GM12878 (cell line): ENCODE results near the gene CNTN4.

Experiments
- CEBPZ ChIP-seq: fragments of 150-350 bp; IDR thresholded peaks from 2 replicates; pipeline ENCODE4 v1.6.1; 2016; ENCODE audit warnings: low read depth, low read length
- CREB1 ChIP-seq: IDR thresholded peaks from 2 replicates; pipeline ENCODE4 v1.6.1; 2012; ENCODE audit warnings: low read depth, mild to moderate bottlenecking, inconsistent platforms
- CTCF ChIP-seq, 3 experiments: IDR thresholded peaks in 2 of 3; conservative IDR thresholded peaks in 1 of 3; 2 replicates each; pipeline ENCODE4 v1.5.1; 2011; ENCODE audit warnings: low read depth in 3 of 3, low read length in 3 of 3, mild to moderate bottlenecking in 3 of 3, control low read depth in 2 of 3, moderate library complexity in 2 of 3, inconsistent platforms in 1 of 3, mixed read lengths in 1 of 3; ENCODE audit not compliant: control insufficient read depth in 2 of 3, insufficient read depth in 1 of 3; ENCODE audit errors: extremely low read depth in 1 of 3
- DPF2 ChIP-seq: fragments of 450-650 bp; IDR thresholded peaks from 2 replicates; pipeline ENCODE4 v1.6.1; 2017; ENCODE audit warnings: mild to moderate bottlenecking
- ESRRA ChIP-seq: IDR thresholded peaks from 2 replicates; pipeline ENCODE4 v1.6.1; 2012; ENCODE audit warnings: mild to moderate bottlenecking, low read length, improper control_type of control experiment
- EZH2 ChIP-seq: IDR thresholded peaks from 2 replicates; pipeline ENCODE4 v1.6.1; 2012; ENCODE audit warnings: low read depth, mild to moderate bottlenecking, control low read depth, inconsistent platforms, low read length, borderline replicate concordance; ENCODE audit not compliant: control insufficient read depth
- FOS ChIP-seq: IDR thresholded peaks from 3 replicates; pipeline ENCODE4 v1.6.1; 2011; ENCODE audit warnings: borderline replicate concordance; ENCODE audit not compliant: insufficient read length; ENCODE audit errors: extremely low read depth
- POLR2A ChIP-seq: IDR thresholded peaks from 2 replicates; pipeline ENCODE4 v1.6.1; 2011; ENCODE audit warnings: low read depth, mild to moderate bottlenecking, low read length
- POLR2AphosphoS5 ChIP-seq: IDR thresholded peaks from 2 replicates; pipeline ENCODE4 v1.6.1; 2011; ENCODE audit warnings: mild to moderate bottlenecking, low read length, inconsistent platforms
- REST ChIP-seq: IDR thresholded peaks from 2 replicates; pipeline ENCODE4 v1.6.1; 2012; ENCODE audit warnings: mild to moderate bottlenecking, low read depth, low read length
- RFX5 ChIP-seq: IDR thresholded peaks from 2 replicates; pipeline ENCODE4 v1.6.1; 2011; ENCODE audit warnings: low read depth, low read length, improper control_type of control experiment
- TBL1XR1 ChIP-seq: IDR thresholded peaks from 2 replicates; pipeline ENCODE4 v1.6.1; 2012; ENCODE audit warnings: low read depth, low read length, improper control_type of control experiment
- TF ChIP-seq, protein P1 (sequence below): fragments of 450-650 bp; IDR thresholded peaks from 2 replicates; pipeline ENCODE4 v1.6.1; 2016; ENCODE audit warnings: mild to moderate bottlenecking, moderate library complexity, borderline replicate concordance
- TF ChIP-seq, protein P2 (sequence below): IDR thresholded peaks from 2 replicates; pipeline ENCODE4 v1.6.1; 2011; ENCODE audit warnings: mild to moderate bottlenecking, low read depth, low read length, moderate library complexity; ENCODE audit not compliant: insufficient replicate concordance

DNA sequence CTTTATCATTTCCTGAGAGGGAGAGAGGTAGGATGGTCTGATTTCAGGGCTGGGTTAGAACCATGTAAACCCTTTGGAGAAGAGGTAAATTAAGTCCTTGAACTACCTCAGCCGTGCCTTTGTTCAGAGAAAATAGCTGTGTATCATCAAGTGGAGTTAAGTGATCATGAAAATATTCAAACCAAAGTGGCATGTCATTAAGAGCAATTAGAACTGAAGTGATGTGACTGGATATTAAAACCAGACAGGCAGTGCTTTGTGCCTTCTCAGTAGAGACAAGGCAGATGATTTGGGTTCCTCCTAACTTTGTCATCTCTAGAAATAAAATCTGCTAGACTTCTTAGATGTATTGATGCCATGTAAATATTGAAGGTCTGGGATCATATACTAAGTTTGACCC lies 840.0 kb downstream of the CNTN4 start:
- TF ChIP-seq DPF2 = no peak
- TF ChIP-seq, protein P1, sequence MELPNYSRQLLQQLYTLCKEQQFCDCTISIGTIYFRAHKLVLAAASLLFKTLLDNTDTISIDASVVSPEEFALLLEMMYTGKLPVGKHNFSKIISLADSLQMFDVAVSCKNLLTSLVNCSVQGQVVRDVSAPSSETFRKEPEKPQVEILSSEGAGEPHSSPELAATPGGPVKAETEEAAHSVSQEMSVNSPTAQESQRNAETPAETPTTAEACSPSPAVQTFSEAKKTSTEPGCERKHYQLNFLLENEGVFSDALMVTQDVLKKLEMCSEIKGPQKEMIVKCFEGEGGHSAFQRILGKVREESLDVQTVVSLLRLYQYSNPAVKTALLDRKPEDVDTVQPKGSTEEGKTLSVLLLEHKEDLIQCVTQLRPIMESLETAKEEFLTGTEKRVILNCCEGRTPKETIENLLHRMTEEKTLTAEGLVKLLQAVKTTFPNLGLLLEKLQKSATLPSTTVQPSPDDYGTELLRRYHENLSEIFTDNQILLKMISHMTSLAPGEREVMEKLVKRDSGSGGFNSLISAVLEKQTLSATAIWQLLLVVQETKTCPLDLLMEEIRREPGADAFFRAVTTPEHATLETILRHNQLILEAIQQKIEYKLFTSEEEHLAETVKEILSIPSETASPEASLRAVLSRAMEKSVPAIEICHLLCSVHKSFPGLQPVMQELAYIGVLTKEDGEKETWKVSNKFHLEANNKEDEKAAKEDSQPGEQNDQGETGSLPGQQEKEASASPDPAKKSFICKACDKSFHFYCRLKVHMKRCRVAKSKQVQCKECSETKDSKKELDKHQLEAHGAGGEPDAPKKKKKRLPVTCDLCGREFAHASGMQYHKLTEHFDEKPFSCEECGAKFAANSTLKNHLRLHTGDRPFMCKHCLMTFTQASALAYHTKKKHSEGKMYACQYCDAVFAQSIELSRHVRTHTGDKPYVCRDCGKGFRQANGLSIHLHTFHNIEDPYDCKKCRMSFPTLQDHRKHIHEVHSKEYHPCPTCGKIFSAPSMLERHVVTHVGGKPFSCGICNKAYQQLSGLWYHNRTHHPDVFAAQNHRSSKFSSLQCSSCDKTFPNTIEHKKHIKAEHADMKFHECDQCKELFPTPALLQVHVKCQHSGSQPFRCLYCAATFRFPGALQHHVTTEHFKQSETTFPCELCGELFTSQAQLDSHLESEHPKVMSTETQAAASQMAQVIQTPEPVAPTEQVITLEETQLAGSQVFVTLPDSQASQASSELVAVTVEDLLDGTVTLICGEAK = no peak
- no peak for TF ChIP-seq CREB1
- no peak for TF ChIP-seq CTCF (IDR thresholded peaks at IDR 0.05 in 2 of 3, conservative IDR thresholded peaks at IDR 0.05 in 1 of 3; ENCODE audit: control insufficient read depth in 2 of 3, extremely low read depth in 1 of 3, insufficient read depth in 1 of 3, low read depth in 3 of 3, low read length in 3 of 3)
- TF ChIP-seq CEBPZ = no peak
- TF ChIP-seq, protein P2, sequence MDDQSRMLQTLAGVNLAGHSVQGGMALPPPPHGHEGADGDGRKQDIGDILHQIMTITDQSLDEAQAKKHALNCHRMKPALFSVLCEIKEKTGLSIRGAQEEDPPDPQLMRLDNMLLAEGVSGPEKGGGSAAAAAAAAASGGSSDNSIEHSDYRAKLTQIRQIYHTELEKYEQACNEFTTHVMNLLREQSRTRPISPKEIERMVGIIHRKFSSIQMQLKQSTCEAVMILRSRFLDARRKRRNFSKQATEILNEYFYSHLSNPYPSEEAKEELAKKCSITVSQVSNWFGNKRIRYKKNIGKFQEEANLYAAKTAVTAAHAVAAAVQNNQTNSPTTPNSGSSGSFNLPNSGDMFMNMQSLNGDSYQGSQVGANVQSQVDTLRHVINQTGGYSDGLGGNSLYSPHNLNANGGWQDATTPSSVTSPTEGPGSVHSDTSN = no peak
- no peak for TF ChIP-seq FOS
- no peak for TF ChIP-seq EZH2
- no peak for TF ChIP-seq POLR2A
- TF ChIP-seq ESRRA = no peak
- TF ChIP-seq TBL1XR1 = no peak
- TF ChIP-seq REST = no peak
- TF ChIP-seq RFX5 = no peak
- no peak for TF ChIP-seq POLR2AphosphoS5
